Kidney (tissue), 14 donors: ENCODE results near the gene ACRBP. TPM values are rescaled to one million over a fixed set of nuclear protein-coding genes. Genes with fewer than 3 reads are reported as not detected.
A peak's percentile ranks its signal among the peaks of the same experiment; 100 is the strongest.

Source experiments
- DNase-seq, 5 donors: peaks; one replicate each; pipeline ENCODE4 v3.0.0-alpha.2; 2013 to 2020
- FAIRE-seq: peaks from 2 replicates; lab custom pipeline; 2012; peaks lifted over from hg19 to GRCh38; lab: Jason Lieb, UNC
- H3K27ac ChIP-seq, 2 donors: one replicate each; pipeline ENCODE4 v1.7.0; 2013; ENCODE audit warnings: low read depth in 2 of 2, low read length in 2 of 2, inconsistent platforms in 1 of 2
- H3K27me3 ChIP-seq: one replicate; pipeline ENCODE4 v1.7.1; 2013; ENCODE audit warnings: low read length, inconsistent platforms; ENCODE audit not compliant: control insufficient read depth, insufficient read depth
- H3K36me3 ChIP-seq, 3 donors: one replicate each; pipeline versions ENCODE4 v1.7.0 to v1.7.1; 2013; ENCODE audit warnings: low read length in 3 of 3, control low read depth in 1 of 3, inconsistent platforms in 1 of 3; ENCODE audit not compliant: insufficient read depth in 3 of 3, control insufficient read depth in 2 of 3
- H3K4me1 ChIP-seq, 3 donors: one replicate each; pipeline versions ENCODE4 v1.7.0 to v1.7.1; 2013; ENCODE audit warnings: low read length in 3 of 3, inconsistent platforms in 1 of 3, low read depth in 1 of 3; ENCODE audit not compliant: control insufficient read depth in 2 of 3, insufficient read depth in 2 of 3
- H3K4me3 ChIP-seq, 3 donors: one replicate each; pipeline versions ENCODE4 v1.7.0 to v1.8.1; 2013; ENCODE audit warnings: low read length in 3 of 3, control low read depth in 1 of 3, inconsistent platforms in 1 of 3
- H3K9ac ChIP-seq, 3 donors: one replicate each; pipeline versions ENCODE4 v1.7.0 to v1.7.1; 2013; ENCODE audit warnings: low read length in 3 of 3, control low read depth in 1 of 3, inconsistent platforms in 1 of 3
- H3K9me3 ChIP-seq, 3 donors: one replicate each; pipeline versions ENCODE4 v1.7.0 to v1.7.1; 2013; ENCODE audit warnings: low read length in 3 of 3, control low read depth in 1 of 3, inconsistent platforms in 1 of 3; ENCODE audit not compliant: control insufficient read depth in 2 of 3, insufficient read depth in 1 of 3
- CTCF ChIP-seq: IDR thresholded peaks from 3 replicates; pipeline ENCODE4 v1.5.1; 2012; ENCODE audit warnings: mild to moderate bottlenecking, moderate library complexity, borderline replicate concordance; ENCODE audit not compliant: insufficient read depth; ENCODE audit errors: extremely low read depth
- intact Hi-C: fragments of 100-400 bp; cut with DNase I; formaldehyde crosslinking; loops from one replicate; pipeline ENCODE4 v1.11.1; 2022
- polyA plus RNA-seq: library from polyadenylated mRNA; stranded (reverse); fragments of 350-450 nt; fragmentation: Illumina TruSeq; extraction: RNeasy Lipid Tissue Mini Kit (QIAGEN cat#74804); gene quantifications from one replicate; pipeline ENCODE4 v1.2.3, GENCODE V29; 2014; ENCODE audit warnings: low read depth, low replicate concordance; ENCODE audit not compliant: insufficient read depth
- total RNA-seq: library from RNA; stranded (reverse); fragmentation: NEBNext Ultra II Directional; extraction: Animal tissue kit (Norgen Biotek cat#: 25700); gene quantifications from one replicate; pipeline ENCODE4 v1.2.1, GENCODE V29; 2021
- donor health status: control.
- donor health status: control.
- donor health status: control.
- donor health status: control.
- donor health status: control.
- donor health status: DM: yes; HTN: yes; CAD: no.
- donor health status: Normal renal cell carcinoma (clear cell type).

ACRBP gene
- total and polyA plus RNA-seq, 2 donors from 2014 or later: 2.1 to 3.4 TPM

GRCh38 chr12:6643569-6644256 is 3.5 kb downstream of the ACRBP start:
- H3K9ac ChIP-seq: no peak overlapping the region
- no peaks in the 10 kb centered on the region for H3K9me3 ChIP-seq
- no peak for DNase-seq
- peak overlapping the region in 1 of 2 donors; percentile 30 for H3K27ac ChIP-seq
- peaks cover 0 to 4% (median 0%) of the 10 kb centered on the region in 3 donors for H3K4me1 ChIP-seq
- no peak for FAIRE-seq
- no peak overlapping the region for H3K4me3 ChIP-seq
- peaks cover 0 to 7% (median 0%) of the 10 kb centered on the region in 3 donors for H3K36me3 ChIP-seq
- no peaks in the 10 kb centered on the region for H3K27me3 ChIP-seq
- intact Hi-C loops: no loop called here
- no peak for TF ChIP-seq CTCF

- Histone ChIP-seq H3K4me1 (peaks cover 0 to 2% (median 0%) of the 10 kb centered on the region in 3 donors), H3K9ac (no peak overlapping the region), H3K9me3 (no peaks in the 10 kb centered on the region), H3K4me3 (no peak overlapping the region), H3K27ac (no peak overlapping the region), H3K27me3 (no peaks in the 10 kb centered on the region), H3K36me3 (no peaks in the 10 kb centered on the region)
- intact Hi-C loops: no loop called here
- FAIRE-seq (no peak), DNase-seq (no peak)
- TF ChIP-seq CTCF: no peak
Observed at GRCh38 chr12:6641131-6641530, 6.1 kb downstream of the ACRBP start.

GRCh38 chr12:6640497-6640896 is 6.7 kb downstream of the ACRBP start:
- intact Hi-C loops: no loop called here
- Histone ChIP-seq H3K36me3 (no peaks in the 10 kb centered on the region), H3K9me3 (no peaks in the 10 kb centered on the region), H3K4me3 (no peak overlapping the region), H3K27me3 (no peaks in the 10 kb centered on the region), H3K9ac (no peak overlapping the region), H3K27ac (no peak overlapping the region), H3K4me1 (peaks cover 0 to 2% (median 0%) of the 10 kb centered on the region in 3 donors)
- DNase-seq (no peak), FAIRE-seq (no peak)
- TF ChIP-seq CTCF: no peak
